ENCODE data around the gene CD200R1. TPM values are rescaled to one million over a fixed set of nuclear protein-coding genes. Genes with fewer than 3 reads are reported as not detected.

Gene CD200R1
- total and polyA plus RNA-seq, 2 experiments from 2014 or later: 0.36 TPM; not detected in 1

DNA sequence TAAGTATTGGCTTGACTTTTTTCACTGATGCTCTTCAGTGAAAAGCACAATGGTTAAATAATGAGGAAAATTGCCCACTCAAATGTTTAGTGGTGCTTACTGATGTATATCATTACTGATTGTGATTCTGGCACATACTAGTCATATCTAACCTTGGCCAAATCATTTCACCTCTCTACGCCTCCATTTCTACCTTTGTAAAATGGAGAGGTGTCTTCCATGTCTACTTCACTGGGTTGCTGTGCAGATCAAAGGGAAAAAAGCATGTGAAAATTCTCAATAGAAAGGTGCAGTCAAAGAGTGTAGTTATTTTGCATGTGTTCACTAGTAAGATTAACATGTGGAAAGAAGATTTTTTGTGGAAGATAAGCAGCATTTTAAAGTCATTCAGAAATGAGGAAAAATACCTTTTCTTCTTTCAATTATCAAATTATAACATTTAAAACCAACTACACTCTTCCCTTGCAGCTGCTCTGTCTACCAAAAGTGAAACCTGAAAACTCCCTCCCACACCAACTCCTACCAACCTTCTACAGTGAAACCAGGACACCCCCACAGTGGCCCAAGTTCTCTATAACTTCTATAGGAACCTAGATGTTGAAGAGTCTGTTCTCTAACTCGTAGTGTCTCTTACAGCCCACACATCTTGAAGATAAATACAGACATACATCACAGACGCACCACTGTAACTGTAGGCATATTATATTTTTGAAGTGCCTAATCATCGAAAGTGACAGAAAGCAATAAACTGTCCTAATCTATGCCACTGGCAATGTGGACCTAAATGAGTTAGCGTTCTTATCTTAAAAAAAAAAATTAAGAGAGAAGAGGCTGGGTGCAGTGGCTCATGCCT lies 1.4 kb downstream of the CD200R1 start:
- no peak for DNase-seq (ENCODE audit: low read depth in 1 of 2, low spot score in 1 of 2)
- H3K4me1 ChIP-seq (ENCODE audit: low read depth): no peaks in the 10 kb centered on the region
- H3K27ac ChIP-seq: no peak overlapping the region
- H3K4me3 ChIP-seq: no peak overlapping the region
- TF ChIP-seq, protein P1, sequence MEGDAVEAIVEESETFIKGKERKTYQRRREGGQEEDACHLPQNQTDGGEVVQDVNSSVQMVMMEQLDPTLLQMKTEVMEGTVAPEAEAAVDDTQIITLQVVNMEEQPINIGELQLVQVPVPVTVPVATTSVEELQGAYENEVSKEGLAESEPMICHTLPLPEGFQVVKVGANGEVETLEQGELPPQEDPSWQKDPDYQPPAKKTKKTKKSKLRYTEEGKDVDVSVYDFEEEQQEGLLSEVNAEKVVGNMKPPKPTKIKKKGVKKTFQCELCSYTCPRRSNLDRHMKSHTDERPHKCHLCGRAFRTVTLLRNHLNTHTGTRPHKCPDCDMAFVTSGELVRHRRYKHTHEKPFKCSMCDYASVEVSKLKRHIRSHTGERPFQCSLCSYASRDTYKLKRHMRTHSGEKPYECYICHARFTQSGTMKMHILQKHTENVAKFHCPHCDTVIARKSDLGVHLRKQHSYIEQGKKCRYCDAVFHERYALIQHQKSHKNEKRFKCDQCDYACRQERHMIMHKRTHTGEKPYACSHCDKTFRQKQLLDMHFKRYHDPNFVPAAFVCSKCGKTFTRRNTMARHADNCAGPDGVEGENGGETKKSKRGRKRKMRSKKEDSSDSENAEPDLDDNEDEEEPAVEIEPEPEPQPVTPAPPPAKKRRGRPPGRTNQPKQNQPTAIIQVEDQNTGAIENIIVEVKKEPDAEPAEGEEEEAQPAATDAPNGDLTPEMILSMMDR (IDR thresholded peaks at IDR 0.05; ENCODE audit: low read depth, low read length): no peak
- H3K9me3 ChIP-seq (ENCODE audit: low read depth): no peaks in the 10 kb centered on the region
- H3K27me3 ChIP-seq: no peaks in the 10 kb centered on the region
- H3K36me3 ChIP-seq: no peaks in the 10 kb centered on the region

DNA sequence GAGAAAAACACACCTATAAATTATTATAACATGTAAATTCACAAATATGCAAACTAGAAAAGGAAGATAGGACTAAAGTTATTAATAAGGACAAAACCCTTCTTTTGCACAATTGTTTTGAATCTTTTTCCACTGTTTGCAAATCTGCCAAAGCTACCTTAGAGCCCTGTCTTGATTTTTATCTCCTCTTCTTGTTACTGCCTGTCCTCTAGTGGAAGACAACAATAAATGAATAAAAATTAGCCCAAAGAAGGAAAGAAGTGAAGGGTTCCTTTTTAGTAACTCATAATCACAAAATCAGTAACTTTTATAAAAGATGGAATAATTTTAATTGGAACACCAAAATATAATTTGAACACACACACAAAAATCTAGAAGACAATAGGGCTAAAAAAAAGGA lies 2.7 kb downstream of the CD200R1 start:
- TF ChIP-seq, protein P1 (IDR thresholded peaks at IDR 0.05; ENCODE audit: low read depth, low read length): no peak
- Histone ChIP-seq H3K9me3 (ENCODE audit: low read depth) (no peaks in the 10 kb centered on the region), H3K36me3 (no peaks in the 10 kb centered on the region), H3K27me3 (no peaks in the 10 kb centered on the region), H3K4me1 (ENCODE audit: low read depth) (no peaks in the 10 kb centered on the region), H3K27ac (no peak overlapping the region), H3K4me3 (no peak overlapping the region)
- DNase-seq (ENCODE audit: low read depth in 1 of 2, low spot score in 1 of 2): no peak

GRCh38 chr3:112967828-112968227 lies 7.1 kb downstream of the CD200R1 start:
- DNase-seq (ENCODE audit: low read depth in 1 of 2, low spot score in 1 of 2): no peak
- Histone ChIP-seq H3K9me3 (ENCODE audit: low read depth) (no peaks in the 10 kb centered on the region), H3K36me3 (no peaks in the 10 kb centered on the region), H3K4me1 (ENCODE audit: low read depth) (no peaks in the 10 kb centered on the region), H3K27ac (no peak overlapping the region), H3K27me3 (no peaks in the 10 kb centered on the region), H3K4me3 (no peak overlapping the region)
- TF ChIP-seq, protein P1 (IDR thresholded peaks at IDR 0.05; ENCODE audit: low read depth, low read length): no peak

- Histone ChIP-seq H3K4me1 (ENCODE audit: low read depth) (no peaks in the 10 kb centered on the region), H3K36me3 (no peaks in the 10 kb centered on the region), H3K4me3 (no peak overlapping the region), H3K27ac (no peak overlapping the region), H3K9me3 (ENCODE audit: low read depth) (no peaks in the 10 kb centered on the region), H3K27me3 (no peaks in the 10 kb centered on the region)
- TF ChIP-seq, protein P1 (IDR thresholded peaks at IDR 0.05; ENCODE audit: low read depth, low read length): no peak
- DNase-seq (ENCODE audit: low read depth in 1 of 2, low spot score in 1 of 2): no peak
Measured at GRCh38 chr3:112967425-112967824, 7.5 kb downstream of the CD200R1 start.

DNA sequence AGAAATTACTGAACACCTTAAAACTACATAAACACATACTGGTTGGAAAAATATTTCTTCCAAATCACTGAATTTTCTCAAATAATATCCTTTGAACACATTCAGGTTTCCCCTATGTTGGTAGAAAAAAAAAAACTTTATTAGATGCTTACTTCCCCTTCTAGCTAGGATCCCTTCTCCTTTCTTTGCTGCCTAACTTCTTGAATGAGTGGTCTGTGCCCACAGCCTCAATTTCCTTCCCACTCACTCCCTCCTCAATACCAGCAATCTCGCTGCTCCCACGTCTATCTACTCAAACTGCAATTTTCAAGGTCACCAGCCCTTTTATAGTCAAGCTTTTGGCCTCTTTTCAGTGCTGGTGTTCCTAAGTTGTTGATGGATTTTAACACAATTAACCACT lies 8.3 kb downstream of the CD200R1 start:
- H3K36me3 ChIP-seq: no peaks in the 10 kb centered on the region
- H3K9me3 ChIP-seq (ENCODE audit: low read depth): no peaks in the 10 kb centered on the region
- H3K27me3 ChIP-seq: no peaks in the 10 kb centered on the region
- no peak overlapping the region for H3K27ac ChIP-seq
- no peaks in the 10 kb centered on the region for H3K4me1 ChIP-seq (ENCODE audit: low read depth)
- TF ChIP-seq, protein P1 (IDR thresholded peaks at IDR 0.05; ENCODE audit: low read depth, low read length): no peak
- no peak overlapping the region for H3K4me3 ChIP-seq
- DNase-seq (ENCODE audit: low read depth in 1 of 2, low spot score in 1 of 2): no peak
